ENCODE measurements around the gene WDR53. TPM values are rescaled to one million over a fixed set of nuclear protein-coding genes. Genes with fewer than 3 reads are reported as not detected.

Gene WDR53
- total and polyA plus RNA-seq, 9 of the 15 experiments (the other 6 are each of a cell fraction or from before 2014, with no cell fraction given), result 13.0 to 34.5 (median 20.9) TPM

GRCh38 chr3:196563721-196564225 is 4.6 kb downstream of the WDR53 start (continued):
- TF ChIP-seq VEZF1 (CRISPR knock-in tag; IDR thresholded peaks at IDR 0.05) (peak; percentile 64), HMGXB4 (CRISPR knock-in tag; IDR thresholded peaks at IDR 0.05) (no peak), KLF13 (tag; IDR thresholded peaks at IDR 0.05; ENCODE audit: borderline replicate concordance, low read depth) (no peak), MITF (IDR thresholded peaks at IDR 0.05) (no peak), TARDBP (IDR thresholded peaks at IDR 0.05) (no peak), KAT7 (CRISPR knock-in tag; IDR thresholded peaks at IDR 0.05; ENCODE audit: borderline replicate concordance) (no peak), TRIM25 (IDR thresholded peaks at IDR 0.05; ENCODE audit: borderline replicate concordance) (no peak), RBM14 (IDR thresholded peaks at IDR 0.05; ENCODE audit: borderline replicate concordance, insufficient read depth, low read depth, low read length) (no peak), HLTF (IDR thresholded peaks at IDR 0.05) (no peak), DPF2 (IDR thresholded peaks at IDR 0.05) (peak; percentile 79), ILF3 (IDR thresholded peaks at IDR 0.05; ENCODE audit: borderline replicate concordance) (no peak), HDAC8 (tag; IDR thresholded peaks at IDR 0.05) (no peak), LEF1 (IDR thresholded peaks at IDR 0.05) (0 out of 2 replicates have a peak, but pooled peaks have one; percentile 21), ESRRB (CRISPR knock-in tag; IDR thresholded peaks at IDR 0.05; ENCODE audit: borderline replicate concordance) (no peak), ZNF695 (CRISPR knock-in tag; IDR thresholded peaks at IDR 0.05) (no peak), E2F3 (CRISPR knock-in tag; IDR thresholded peaks at IDR 0.05) (no peak), NR2C1 (IDR thresholded peaks at IDR 0.05) (no peak), NR2C1 (tag; IDR thresholded peaks at IDR 0.05) (0 out of 2 replicates have a peak, but pooled peaks have one; percentile 16), BACH1 (tag; IDR thresholded peaks at IDR 0.05) (no peak), SAFB (IDR thresholded peaks at IDR 0.05; ENCODE audit: borderline replicate concordance, low read depth, low read length) (no peak), ZNF76 (CRISPR knock-in tag; IDR thresholded peaks at IDR 0.05; ENCODE audit: borderline replicate concordance) (no peak), JUN (IDR thresholded peaks at IDR 0.05; ENCODE audit: borderline replicate concordance, low read depth, low read length) (no peak), JUN (CRISPR knock-in tag; IDR thresholded peaks at IDR 0.05; ENCODE audit: borderline replicate concordance) (no peak), MEIS2 (IDR thresholded peaks at IDR 0.05; ENCODE audit: partially characterized antibody) (peak; percentile 23), MAFK (IDR thresholded peaks at IDR 0.05; ENCODE audit: low read length) (peak; percentile 90)
